ENCODE measurements around the gene VSX2. TPM values are rescaled to one million over a fixed set of nuclear protein-coding genes. Genes with fewer than 3 reads are reported as not detected.
A peak's percentile ranks its signal among the peaks of the same experiment; 100 is the strongest.

VSX2 gene
- total RNA-seq, 1 donor from 2014 or later: not detected

DNA sequence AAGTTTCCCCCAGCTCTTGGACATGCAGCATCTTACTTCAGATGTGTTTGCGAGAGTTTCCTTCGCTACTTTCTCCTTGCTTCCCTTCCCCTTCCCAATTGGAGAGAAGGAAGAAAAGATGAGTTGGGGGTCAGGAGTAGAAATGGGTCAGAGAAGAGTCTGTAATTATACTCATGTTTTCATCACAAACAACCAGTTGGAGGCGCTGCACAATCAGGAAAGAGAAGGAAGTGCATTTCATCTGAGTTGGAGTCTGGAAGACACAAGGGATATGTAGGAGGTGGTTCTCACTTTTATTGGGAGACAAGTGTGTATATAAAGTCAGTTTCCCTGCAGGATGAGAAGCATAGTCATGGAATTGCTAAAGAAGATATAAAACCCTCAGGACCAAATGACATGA lies 31.3 kb upstream of the VSX2 start:
- peak; percentile 41 for TF ChIP-seq CTCF (IDR thresholded peaks at IDR 0.05; ENCODE audit: unreplicated experiment)
- Mint-ChIP-seq H3K27me3 (peaks cover 5% of the 10 kb centered on the region), H3K36me3 (ENCODE audit: insufficient read depth) (no peaks in the 10 kb centered on the region), H3K9me3 (ENCODE audit: low read depth) (no peaks in the 10 kb centered on the region), H3K4me1 (ENCODE audit: low read depth) (peaks cover 8% of the 10 kb centered on the region), H3K4me3 (ENCODE audit: low read depth) (no peak overlapping the region), H3K27ac (no peak overlapping the region)
- DNase-seq (ENCODE audit: low spot score, unreplicated experiment): no peak

DNA sequence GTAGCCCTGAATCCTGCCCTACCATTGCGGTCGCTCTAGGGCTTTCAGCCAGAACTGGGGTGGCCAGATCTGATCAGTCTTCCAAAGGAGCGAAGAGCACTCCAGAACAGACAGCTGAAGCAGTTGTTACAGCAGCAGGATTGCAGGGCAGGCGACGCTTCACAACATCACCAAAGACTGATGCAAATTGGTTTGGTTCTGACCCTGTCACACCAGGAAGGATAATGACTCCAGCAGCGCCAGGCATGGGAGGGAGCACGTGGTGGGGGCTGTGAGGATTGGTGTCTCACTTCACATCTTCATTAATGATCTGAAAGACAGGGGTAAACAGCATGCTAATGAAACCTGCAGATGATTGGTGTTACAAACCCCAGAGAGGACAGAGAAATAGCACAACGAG lies 30.6 kb upstream of the VSX2 start:
- Mint-ChIP-seq H3K4me3 (ENCODE audit: low read depth) (no peak overlapping the region), H3K27me3 (peaks cover 5% of the 10 kb centered on the region), H3K4me1 (ENCODE audit: low read depth) (peaks cover 10% of the 10 kb centered on the region), H3K27ac (peak overlapping the region; percentile 3), H3K36me3 (ENCODE audit: insufficient read depth) (no peaks in the 10 kb centered on the region), H3K9me3 (ENCODE audit: low read depth) (no peaks in the 10 kb centered on the region)
- no peak for TF ChIP-seq CTCF (IDR thresholded peaks at IDR 0.05; ENCODE audit: unreplicated experiment)
- no peak for DNase-seq (ENCODE audit: low spot score, unreplicated experiment)

DNA sequence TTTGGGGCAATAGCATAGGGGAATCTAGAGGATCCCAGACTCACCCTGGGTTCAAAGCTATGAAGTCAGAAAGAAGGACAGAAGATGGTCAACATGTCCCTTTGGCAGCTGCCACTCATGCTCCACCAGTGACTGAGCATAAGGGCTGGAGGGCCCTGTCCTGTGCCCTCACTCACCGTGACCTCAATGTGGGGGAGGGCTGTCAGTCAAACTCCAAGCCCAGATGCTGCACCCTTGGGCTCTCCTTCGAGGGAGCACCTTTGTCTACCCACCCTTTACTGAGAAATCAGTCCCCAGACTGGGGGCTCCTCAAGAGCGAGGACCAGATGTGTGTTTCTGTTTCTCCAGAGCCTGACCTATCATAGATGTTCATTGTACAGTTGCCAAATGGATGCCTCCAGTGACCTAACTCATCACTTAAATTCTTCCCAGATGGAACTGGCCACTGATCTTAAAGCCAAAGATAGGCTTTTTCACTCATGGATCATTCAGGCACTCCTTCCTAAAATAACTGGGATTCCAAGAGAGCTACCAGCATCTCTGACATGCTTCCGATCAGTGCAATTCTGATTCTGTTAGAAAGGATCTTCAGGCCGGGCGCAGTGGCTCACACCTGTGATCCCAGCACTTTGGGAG lies 27.2 kb upstream of the VSX2 start:
- Mint-ChIP-seq H3K9me3 (ENCODE audit: low read depth) (no peaks in the 10 kb centered on the region), H3K4me3 (ENCODE audit: low read depth) (no peak overlapping the region), H3K27me3 (peaks cover 7% of the 10 kb centered on the region), H3K36me3 (ENCODE audit: insufficient read depth) (no peaks in the 10 kb centered on the region), H3K4me1 (ENCODE audit: low read depth) (peaks cover 22% of the 10 kb centered on the region), H3K27ac (peak overlapping the region; percentile 60)
- no peak for TF ChIP-seq CTCF (IDR thresholded peaks at IDR 0.05; ENCODE audit: unreplicated experiment)
- no peak for DNase-seq (ENCODE audit: low spot score, unreplicated experiment)

GRCh38 chr14:74213907-74214803 lies 25.1 kb upstream of the VSX2 start:
- peaks cover 15% of the 10 kb centered on the region for H3K4me1 Mint-ChIP-seq (ENCODE audit: low read depth)
- DNase-seq (ENCODE audit: low spot score, unreplicated experiment): no peak
- no peak for TF ChIP-seq CTCF (IDR thresholded peaks at IDR 0.05; ENCODE audit: unreplicated experiment)
- peaks cover 13% of the 10 kb centered on the region for H3K27me3 Mint-ChIP-seq
- H3K27ac Mint-ChIP-seq: peak overlapping the region; percentile 41
- H3K9me3 Mint-ChIP-seq (ENCODE audit: low read depth): no peaks in the 10 kb centered on the region
- H3K4me3 Mint-ChIP-seq (ENCODE audit: low read depth): peak overlapping the region; percentile 41
- no peaks in the 10 kb centered on the region for H3K36me3 Mint-ChIP-seq (ENCODE audit: insufficient read depth)

GRCh38 chr14:74216671-74217070 lies 22.6 kb upstream of the VSX2 start:
- no peak overlapping the region for H3K4me3 Mint-ChIP-seq (ENCODE audit: low read depth)
- H3K9me3 Mint-ChIP-seq (ENCODE audit: low read depth): no peaks in the 10 kb centered on the region
- TF ChIP-seq CTCF (IDR thresholded peaks at IDR 0.05; ENCODE audit: unreplicated experiment): no peak

More at GRCh38 chr14:74216671-74217070, 22.6 kb upstream of the VSX2 start:
- DNase-seq (ENCODE audit: low spot score, unreplicated experiment): no peak
- H3K36me3 Mint-ChIP-seq (ENCODE audit: insufficient read depth): no peaks in the 10 kb centered on the region
- H3K27ac Mint-ChIP-seq: no peak overlapping the region
- peaks cover 15% of the 10 kb centered on the region for H3K4me1 Mint-ChIP-seq (ENCODE audit: low read depth)
- H3K27me3 Mint-ChIP-seq: peaks cover 23% of the 10 kb centered on the region

Data from progenitor cell of endocrine pancreas (in vitro differentiated cells).